Measurements from ENCODE around the gene PLCD1.

DNA sequence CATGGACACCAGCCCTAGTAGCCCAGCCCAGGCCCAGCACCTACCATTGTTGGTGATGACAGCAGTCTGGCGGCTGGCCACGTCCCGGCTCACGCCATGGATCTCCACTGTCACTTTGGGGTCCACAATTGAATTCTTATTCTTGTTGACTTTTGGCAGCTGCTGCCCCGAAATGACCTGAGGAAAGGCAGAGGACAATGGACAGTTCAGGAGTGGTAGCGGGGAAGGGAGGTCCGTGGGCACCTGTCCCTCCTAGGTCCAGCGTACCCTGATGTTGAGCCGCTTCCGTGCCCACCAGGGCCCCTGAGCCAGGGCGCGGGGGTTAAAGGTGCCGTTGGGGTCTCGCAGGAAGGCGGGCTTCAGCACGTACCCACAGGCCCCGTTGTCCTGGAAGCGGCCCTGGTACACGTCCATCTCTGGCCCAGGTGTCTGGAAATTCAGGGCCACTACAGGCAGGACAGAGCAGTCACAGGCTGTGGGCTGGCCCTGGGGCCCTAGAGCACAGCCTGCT, 21.2 kb downstream of the PLCD1 start:
- TF ChIP-seq TCF4 (CRISPR knock-in tag; IDR thresholded peaks at IDR 0.05; ENCODE audit: borderline replicate concordance) (no peak), SNAI2 (CRISPR knock-in tag; IDR thresholded peaks at IDR 0.05) (no peak), ZFP30 (CRISPR knock-in tag; IDR thresholded peaks at IDR 0.05) (no peak), TSHZ2 (CRISPR knock-in tag; IDR thresholded peaks at IDR 0.05) (no peak), ARNTL (CRISPR knock-in tag; IDR thresholded peaks at IDR 0.05; ENCODE audit: borderline replicate concordance, low read depth) (no peak), PPARA (CRISPR knock-in tag; IDR thresholded peaks at IDR 0.05; ENCODE audit: borderline replicate concordance) (no peak), TOX (CRISPR knock-in tag; IDR thresholded peaks at IDR 0.05; ENCODE audit: borderline replicate concordance) (no peak), GLIS3 (CRISPR knock-in tag; IDR thresholded peaks at IDR 0.05) (no peak), ZFP3 (CRISPR knock-in tag; IDR thresholded peaks at IDR 0.05) (no peak), CSDC2 (CRISPR knock-in tag; IDR thresholded peaks at IDR 0.05) (no peak), PATZ1 (CRISPR knock-in tag; IDR thresholded peaks at IDR 0.05; ENCODE audit: borderline replicate concordance) (no peak), ZNF565 (CRISPR knock-in tag; conservative IDR thresholded peaks at IDR 0.05; ENCODE audit: low read depth) (no peak), ZC3H10 (CRISPR knock-in tag; IDR thresholded peaks at IDR 0.05) (no peak)

All from SK-N-SH treated with all-trans-retinoic acid at 6 μM for 48 hours (cell line).